Measurements from ENCODE around the gene AHSG.

GRCh38 chr3:186630950-186631641 lies 18.2 kb downstream of the AHSG start:
- no peak for TF ChIP-seq CTCF (IDR thresholded peaks at IDR 0.05)
- TF ChIP-seq ZFX (IDR thresholded peaks at IDR 0.05; ENCODE audit: borderline replicate concordance), result no peak

Data from 22Rv1 (cell line).